ENCODE data around the gene GJA3. TPM values are rescaled to one million over a fixed set of nuclear protein-coding genes. Genes with fewer than 3 reads are reported as not detected.

The GJA3 gene
- total and polyA plus RNA-seq, 2 of the 8 experiments (the other 6 are each of a cell fraction or from before 2014, with no cell fraction given), result 0.12 to 0.60 TPM

- TF ChIP-seq ATF2 (IDR thresholded peaks at IDR 0.05; ENCODE audit: low read length) (no peak), POLR2AphosphoS5 (IDR thresholded peaks at IDR 0.05; ENCODE audit: low read depth, low read length) (no peak), EP300 (IDR thresholded peaks at IDR 0.05; ENCODE audit: borderline replicate concordance in 1 of 2, low read depth in 2 of 2, low read length in 2 of 2) (no peak), PHF8 (conservative IDR thresholded peaks at IDR 0.05; ENCODE audit: low read depth, low read length) (no peak), TEAD4 (IDR thresholded peaks at IDR 0.05; ENCODE audit: low read depth, low read length) (no peak), KDM4A (IDR thresholded peaks at IDR 0.05; ENCODE audit: low read depth, low read length, severe bottlenecking) (no peak), CTCF (IDR thresholded peaks at IDR 0.05; ENCODE audit: control extremely low read depth in 1 of 3, insufficient read depth in 1 of 3, low read depth in 1 of 3, low read length in 3 of 3) (no peak)
Observed at GRCh38 chr13:20119960-20120359, 40.9 kb downstream of the GJA3 start (continued).
